Right cardiac atrium (tissue), 5 donors: ENCODE measurements around the gene FPGS. TPM values are rescaled to one million over a fixed set of nuclear protein-coding genes. Genes with fewer than 3 reads are reported as not detected.

Source experiments
- ATAC-seq, 2 donors: fragments of 200-7000 bp; cut with Tn5 transposase; one replicate each; pipeline versions ENCODE4 v1.8.0 to v1.9.1; 2020; ENCODE audit warnings: moderate library complexity in 2 of 2, mild to moderate bottlenecking in 1 of 2
- DNase-seq, 3 donors: peaks; one replicate each; pipeline ENCODE4 v3.0.0-alpha.2; 2020
- H3K27ac ChIP-seq: one replicate; pipeline ENCODE4 v1.5.1; 2013; ENCODE audit warnings: mild to moderate bottlenecking, low read length, control low read depth, moderate library complexity
- H3K27me3 ChIP-seq: one replicate; pipeline ENCODE4 v1.6.1; 2013; ENCODE audit not compliant: control insufficient read depth, insufficient read depth
- H3K4me1 ChIP-seq: one replicate; pipeline ENCODE4 v1.6.1; 2013; ENCODE audit warnings: low read length; ENCODE audit not compliant: control insufficient read depth, insufficient read depth
- H3K4me3 ChIP-seq: one replicate; pipeline ENCODE4 v1.5.1; 2013; ENCODE audit warnings: low read length, control low read depth
- H3K9me3 ChIP-seq: one replicate; pipeline ENCODE4 v1.6.1; 2013; ENCODE audit warnings: low read length; ENCODE audit not compliant: control insufficient read depth
- WGBS: extraction: QIAGEN DNeasy Blood & Tissue Kit; methylation state at CpG from one replicate; pipeline ENCODE4 v1.1.7; 2013; 5-methylcytosine and 5-hydroxymethylcytosine counted together
- intact Hi-C, 4 donors: fragments of 100-400 bp; cut with DNase I; formaldehyde crosslinking; loops; one replicate each; pipeline versions ENCODE4 v1.11.0 to v1.14.0; 2022 to 2023
- microRNA-seq, 2 donors: library from miRNA; unstranded; fragments of <30 nt; microRNA quantifications; one replicate each; pipeline ENCODE4 v1.2.0, GENCODE V29; 2020 to 2021
- polyA plus RNA-seq: library from polyadenylated mRNA; stranded (reverse); fragments of 200-250 nt; gene quantifications from one replicate; pipeline ENCODE4 v1.2.3, GENCODE V29; 2013
- total RNA-seq, 4 donors: library from RNA; stranded (reverse); fragmentation: NEBNext Ultra II Directional; extraction: Animal tissue kit (Norgen Biotek cat#: 25700); gene quantifications; one replicate each; pipeline ENCODE4 v1.2.1, GENCODE V29; 2021
- donor health status: healthy with polysubstance abuse.
- donor health status: DM: no; HTN: yes; CAD: no.
- donor health status: DM: no; HTN: no; CAD: no.
- donor health status: DM: no; HTN: yes; CAD: no; lungs with severe emphysema.
- donor health status: DM: yes; HTN: yes; CAD: no.

The FPGS gene
- total and polyA plus RNA-seq, 5 donors: 30.1 to 53.1 (median 40.0) TPM

DNA sequence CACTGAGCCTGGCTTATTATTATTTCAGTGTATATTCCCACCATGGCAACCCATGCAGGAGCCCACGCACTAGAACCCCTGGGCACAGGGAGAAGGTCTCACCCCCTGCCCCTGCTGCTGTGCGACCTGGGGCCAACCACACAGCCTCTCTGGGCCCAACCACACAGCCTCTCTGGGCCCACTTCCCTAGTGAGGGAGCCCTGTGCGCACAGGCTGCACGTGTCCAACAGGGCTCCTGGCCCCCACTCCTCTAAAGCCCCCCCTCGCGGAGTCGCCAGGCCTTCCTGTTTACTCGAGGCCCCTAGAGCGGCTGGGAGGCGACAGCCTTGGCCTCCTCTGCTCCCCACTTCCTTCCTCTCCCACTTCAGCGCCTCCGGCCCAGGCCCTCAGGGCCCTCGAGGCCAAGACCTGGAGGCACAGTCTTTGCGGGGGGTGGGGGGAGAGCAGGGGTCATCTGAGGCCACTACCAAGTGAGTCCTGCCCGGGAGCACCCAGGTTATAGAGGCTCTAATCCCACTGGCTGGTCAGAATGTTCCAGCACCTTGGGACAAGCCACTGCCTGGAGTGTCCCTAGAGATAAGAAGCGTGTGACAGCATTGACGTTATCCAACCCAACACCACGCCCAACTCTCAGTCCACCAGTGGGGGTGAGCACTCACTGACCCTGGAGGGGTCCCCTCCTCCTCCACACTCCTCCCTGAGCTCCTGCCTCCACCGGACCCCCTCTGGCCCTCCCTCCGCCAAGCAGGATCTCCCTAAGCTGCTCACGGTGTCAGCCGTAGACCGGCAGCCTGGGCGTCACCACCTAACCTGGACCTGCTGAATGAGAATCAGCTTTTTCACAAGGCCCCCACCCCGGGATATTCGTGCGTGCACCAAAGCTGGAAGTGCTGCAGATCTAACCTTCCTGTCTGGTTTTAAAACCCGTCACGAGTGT, 59.7 kb downstream of the FPGS start:
- peaks cover 30% of the 10 kb centered on the region for H3K4me1 ChIP-seq
- peak; percentile 90 to 97 (median 95) for DNase-seq
- WGBS: 13% methylated on average over 29 of the region's 29 CpGs

GRCh38 chr9:127863191-127863621, 60.5 kb downstream of the FPGS start:
- 74% methylated on average over 13 of the region's 13 CpGs for WGBS
- Histone ChIP-seq H3K4me3 (no peak overlapping the region), H3K27ac (peak overlapping the region; percentile 97), H3K27me3 (no peaks in the 10 kb centered on the region), H3K4me1 (peaks cover 23% of the 10 kb centered on the region), H3K9me3 (no peaks in the 10 kb centered on the region)
- DNase-seq (no peak), ATAC-seq (no peak)
- intact Hi-C loops: loop anchor here in 1 of 4 donors (5.0 kb wide), 1 partner anchor 36 kb away; no protein-coding TSS in a partner anchor

More for the DNA sequence above, 59.7 kb downstream of the FPGS start:
- Histone ChIP-seq H3K27me3 (no peaks in the 10 kb centered on the region), H3K4me3 (no peak overlapping the region), H3K27ac (peak overlapping the region; percentile 97), H3K9me3 (no peaks in the 10 kb centered on the region)
- intact Hi-C loops: loop anchor here in 1 of 4 donors (5.0 kb wide), 1 partner anchor 35 kb away; no protein-coding TSS in a partner anchor
- peak; percentile 71 to 72 for ATAC-seq

Small RNA genes lying within 50 kb of the gene (microRNA-seq; reads per million reads assigned to microRNA genes)
- gene MIR2861: 0 to 0.54 reads per million in 2 donors
- gene MIR3960: 0 reads per million in 2 donors

Other genes starting within 250 kb of the FPGS start
- gene STXBP1, start 190.6 kb upstream of the FPGS start, total RNA-seq: 10 to 100 TPM; 30.0 to 43.3 (median 41.2) TPM
- gene STXBP1, start 190.6 kb upstream of the FPGS start, polyA plus RNA-seq: 19.4 TPM
- gene CFAP157, start 95.9 kb upstream of the FPGS start, total RNA-seq: not detected
- gene CFAP157, start 95.9 kb upstream of the FPGS start, polyA plus RNA-seq: 0.18 TPM
- 10 to 100 TPM in 3 of 4 donors, 1 to 10 TPM in 1; 8.7 to 15.0 (median 11.6) TPM for gene PTRH1, start 87.2 kb upstream of the FPGS start, total RNA-seq
- 16.3 TPM for gene PTRH1, start 87.2 kb upstream of the FPGS start, polyA plus RNA-seq
- under 1 TPM in 3 of 4 donors, not detected in 1; 0.06 to 0.14 (median 0.11) TPM for gene TTC16, start 86.8 kb upstream of the FPGS start, total RNA-seq
- gene TTC16, start 86.8 kb upstream of the FPGS start, polyA plus RNA-seq: 0.14 TPM
- gene TOR2A, start 67.6 kb upstream of the FPGS start, total RNA-seq: 1 to 10 TPM; 3.1 to 3.9 (median 3.5) TPM
- gene TOR2A, start 67.6 kb upstream of the FPGS start, polyA plus RNA-seq: 3.7 TPM
- 10 to 100 TPM in 3 of 4 donors, 1 to 10 TPM in 1; 9.4 to 15.5 (median 12.7) TPM for gene SH2D3C, start 24.2 kb upstream of the FPGS start, total RNA-seq
- 17.4 TPM for gene SH2D3C, start 24.2 kb upstream of the FPGS start, polyA plus RNA-seq
- gene CDK9, start 16.8 kb upstream of the FPGS start, total RNA-seq: 10 to 100 TPM; 49.0 to 62.5 (median 58.6) TPM
- 37.3 TPM for gene CDK9, start 16.8 kb upstream of the FPGS start, polyA plus RNA-seq
- 100 to 1,000 TPM; 275 to 462 (median 364) TPM for gene ENG, start 51.8 kb downstream of the FPGS start, total RNA-seq
- gene ENG, start 51.8 kb downstream of the FPGS start, polyA plus RNA-seq: 362 TPM
- 100 to 1,000 TPM; 630 to 722 (median 659) TPM for gene AK1, start 74.8 kb downstream of the FPGS start, total RNA-seq
- gene AK1, start 74.8 kb downstream of the FPGS start, polyA plus RNA-seq: 811 TPM
- gene ST6GALNAC6, start 96.7 kb downstream of the FPGS start, total RNA-seq: 10 to 100 TPM; 60.1 to 73.7 (median 65.2) TPM
- gene ST6GALNAC6, start 96.7 kb downstream of the FPGS start, polyA plus RNA-seq: 55.9 TPM
- gene ST6GALNAC4, start 114.2 kb downstream of the FPGS start, total RNA-seq: 10 to 100 TPM; 26.3 to 36.7 (median 32.3) TPM
- 24.3 TPM for gene ST6GALNAC4, start 114.2 kb downstream of the FPGS start, polyA plus RNA-seq
- 1 to 10 TPM in 1 of 4 donors, under 1 TPM in 1, not detected in 2; 0.29 to 1.3 TPM for gene PIP5KL1, start 127.9 kb downstream of the FPGS start, total RNA-seq
- 0.29 TPM for gene PIP5KL1, start 127.9 kb downstream of the FPGS start, polyA plus RNA-seq
- gene DPM2, start 135.0 kb downstream of the FPGS start, total RNA-seq: 10 to 100 TPM; 13.6 to 20.0 (median 16.0) TPM
- gene DPM2, start 135.0 kb downstream of the FPGS start, polyA plus RNA-seq: 16.4 TPM
- 10 to 100 TPM; 23.1 to 35.1 (median 31.6) TPM for gene EEIG1, start 178.1 kb downstream of the FPGS start, total RNA-seq
- gene EEIG1, start 178.1 kb downstream of the FPGS start, polyA plus RNA-seq: 12.7 TPM